Osteoblast (primary cell): Measurements from ENCODE around the gene ABO. TPM values are rescaled to one million over a fixed set of nuclear protein-coding genes. Genes with fewer than 3 reads are reported as not detected.
A peak's percentile ranks its signal among the peaks of the same experiment; 100 is the strongest.

Source experiments
- DNase-seq: peaks from one replicate; pipeline ENCODE4 v3.0.0; 2011; ENCODE audit warnings: low spot score, mixed read lengths; ENCODE audit not compliant: insufficient read length; ENCODE audit errors: missing footprints
- H2AFZ ChIP-seq: 2 replicates; pipeline ENCODE4 v1.6.0; 2011; ENCODE audit warnings: mild to moderate bottlenecking, low read length
- H3K27ac ChIP-seq: 2 replicates; pipeline ENCODE4 v1.5.1; 2011; ENCODE audit warnings: mild to moderate bottlenecking, low read depth, low read length, moderate library complexity
- H3K27me3 ChIP-seq: 2 replicates; pipeline ENCODE4 v1.6.0; 2012; ENCODE audit warnings: mild to moderate bottlenecking, control low read depth, inconsistent platforms, low read length, moderate library complexity; ENCODE audit not compliant: insufficient read depth
- H3K36me3 ChIP-seq: 2 replicates; pipeline ENCODE4 v1.5.1; 2011; ENCODE audit warnings: mild to moderate bottlenecking, low read length, control low read depth, moderate library complexity; ENCODE audit not compliant: insufficient read depth
- H3K4me1 ChIP-seq: 2 replicates; pipeline ENCODE4 v1.5.1; 2011; ENCODE audit warnings: mild to moderate bottlenecking, low read length, control low read depth, moderate library complexity; ENCODE audit not compliant: insufficient read depth
- H3K4me2 ChIP-seq: 2 replicates; pipeline ENCODE4 v1.6.0; 2011; ENCODE audit warnings: mild to moderate bottlenecking, low read length; ENCODE audit not compliant: insufficient read depth
- H3K4me3 ChIP-seq: fragments of 200-600 bp; sonication (generic); 3 replicates; pipeline ENCODE4 v1.5.1; 2012; ENCODE audit warnings: mild to moderate bottlenecking, low read length, inconsistent platforms; ENCODE audit not compliant: insufficient read depth
- H3K79me2 ChIP-seq: 2 replicates; pipeline ENCODE4 v1.6.0; 2012; ENCODE audit warnings: mild to moderate bottlenecking, low read length, control low read depth, inconsistent platforms; ENCODE audit not compliant: insufficient read depth
- H3K9me3 ChIP-seq: 2 replicates; pipeline ENCODE4 v1.5.1; 2011; ENCODE audit warnings: low read depth, low read length, control low read depth
- H4K20me1 ChIP-seq: 2 replicates; pipeline ENCODE4 v1.6.0; 2012; ENCODE audit warnings: mild to moderate bottlenecking, low read length, control low read depth; ENCODE audit not compliant: insufficient read depth
- CTCF ChIP-seq: IDR thresholded peaks from 2 replicates; pipeline ENCODE4 v1.5.1; 2011; ENCODE audit warnings: mild to moderate bottlenecking, low read depth, low read length, moderate library complexity; ENCODE audit errors: extremely low read depth
- total RNA-seq: library from RNA; depleted of rRNA; stranded (reverse); fragments of >200 nt; gene quantifications from 2 replicates; pipeline ENCODE4 v1.2.3, GENCODE V29; 2012

ABO gene
- total RNA-seq, 1 donor = not detected

- H3K36me3 ChIP-seq = no peaks in the 10 kb centered on the region
- no peaks in the 10 kb centered on the region for H3K27me3 ChIP-seq
- peak overlapping the region; percentile 86 for H3K4me2 ChIP-seq
- H3K79me2 ChIP-seq = no peaks in the 10 kb centered on the region
- no peak overlapping the region for H3K4me3 ChIP-seq
- no peak for TF ChIP-seq CTCF
- H4K20me1 ChIP-seq = no peaks in the 10 kb centered on the region
- H3K9me3 ChIP-seq = no peaks in the 10 kb centered on the region
- peak; percentile 23 for DNase-seq
- H2AFZ ChIP-seq = no peak overlapping the region
- H3K4me1 ChIP-seq = peaks cover 15% of the 10 kb centered on the region
- H3K27ac ChIP-seq = no peak overlapping the region
Measured at GRCh38 chr9:133239533-133240090, 35.4 kb downstream of the ABO start.

GRCh38 chr9:133238851-133239532 lies 36.0 kb downstream of the ABO start:
- H4K20me1 ChIP-seq = no peaks in the 10 kb centered on the region
- peak overlapping the region; percentile 54 for H3K4me3 ChIP-seq
- peak; percentile 71 for TF ChIP-seq CTCF
- peak overlapping the region; percentile 88 for H2AFZ ChIP-seq
- no peaks in the 10 kb centered on the region for H3K36me3 ChIP-seq
- peaks cover 15% of the 10 kb centered on the region for H3K4me1 ChIP-seq
- H3K27me3 ChIP-seq = no peaks in the 10 kb centered on the region
- no peaks in the 10 kb centered on the region for H3K79me2 ChIP-seq
- peak; percentile 97 for DNase-seq
- peak overlapping the region; percentile 86 for H3K4me2 ChIP-seq
- H3K27ac ChIP-seq = peak overlapping the region; percentile 37
- H3K9me3 ChIP-seq = no peaks in the 10 kb centered on the region

- Histone ChIP-seq H3K27me3 (no peaks in the 10 kb centered on the region), H2AFZ (peak overlapping the region; percentile 88), H3K4me3 (peak overlapping the region; percentile 54), H3K4me1 (peaks cover 15% of the 10 kb centered on the region), H3K27ac (peak overlapping the region; percentile 37), H3K9me3 (no peaks in the 10 kb centered on the region), H3K79me2 (no peaks in the 10 kb centered on the region), H4K20me1 (no peaks in the 10 kb centered on the region), H3K4me2 (peak overlapping the region; percentile 86), H3K36me3 (no peaks in the 10 kb centered on the region)
- peak; percentile 80 for DNase-seq
- TF ChIP-seq CTCF = no peak
Measured at GRCh38 chr9:133238272-133238850, 36.6 kb downstream of the ABO start.
